Endothelial cell (in vitro differentiated cells): Measurements from ENCODE around the gene CHRNE. TPM values are rescaled to one million over a fixed set of nuclear protein-coding genes. Genes with fewer than 3 reads are reported as not detected.
"Not testable (repeated sequence)": the region's sequence is repeated elsewhere in the genome, so short reads cannot be mapped to it uniquely, and the experiment has no call there.

Experiments
- DNase-seq: peaks from one replicate; pipeline ENCODE4 v3.0.0; 2021; ENCODE audit warnings: low spot score
- H3K27ac Mint-ChIP-seq: one replicate; pipeline ENCODE4 v1.8.0; 2021; ENCODE audit warnings: mixed read lengths, inconsistent platforms; ENCODE audit not compliant: unreplicated experiment
- H3K27me3 Mint-ChIP-seq: one replicate; pipeline ENCODE4 v1.8.0; 2021; ENCODE audit warnings: mild to moderate bottlenecking, moderate library complexity, mixed read lengths, inconsistent platforms; ENCODE audit not compliant: unreplicated experiment
- H3K36me3 Mint-ChIP-seq: one replicate; pipeline ENCODE4 v1.8.0; 2021; ENCODE audit warnings: mild to moderate bottlenecking, low read depth, mixed read lengths, inconsistent platforms; ENCODE audit not compliant: unreplicated experiment
- H3K4me1 Mint-ChIP-seq: one replicate; pipeline ENCODE4 v1.8.0; 2021; ENCODE audit warnings: mild to moderate bottlenecking, mixed read lengths, inconsistent platforms; ENCODE audit not compliant: unreplicated experiment
- H3K4me3 Mint-ChIP-seq: one replicate; pipeline ENCODE4 v1.8.0; 2021; ENCODE audit warnings: mild to moderate bottlenecking, mixed read lengths, inconsistent platforms; ENCODE audit not compliant: unreplicated experiment
- H3K9me3 Mint-ChIP-seq: one replicate; pipeline ENCODE4 v1.8.0; 2021; ENCODE audit warnings: mixed read lengths, inconsistent platforms; ENCODE audit not compliant: unreplicated experiment
- CTCF ChIP-seq: fragments of 200-600 bp; sonication (generic); IDR thresholded peaks from one replicate; pipeline ENCODE4 v1.5.0; 2021; ENCODE audit warnings: antibody characterized with exemption; ENCODE audit not compliant: unreplicated experiment
- total RNA-seq: library from RNA; stranded (reverse); fragmentation: NEBNext Ultra II Directional; extraction: Animal tissue kit (Norgen Biotek cat#: 25700); gene quantifications from one replicate; pipeline ENCODE4 v1.2.1, GENCODE V29; 2021; ENCODE audit not compliant: unreplicated experiment

CHRNE gene
- total RNA-seq, 1 donor from 2014 or later, result 1.2 TPM

DNA sequence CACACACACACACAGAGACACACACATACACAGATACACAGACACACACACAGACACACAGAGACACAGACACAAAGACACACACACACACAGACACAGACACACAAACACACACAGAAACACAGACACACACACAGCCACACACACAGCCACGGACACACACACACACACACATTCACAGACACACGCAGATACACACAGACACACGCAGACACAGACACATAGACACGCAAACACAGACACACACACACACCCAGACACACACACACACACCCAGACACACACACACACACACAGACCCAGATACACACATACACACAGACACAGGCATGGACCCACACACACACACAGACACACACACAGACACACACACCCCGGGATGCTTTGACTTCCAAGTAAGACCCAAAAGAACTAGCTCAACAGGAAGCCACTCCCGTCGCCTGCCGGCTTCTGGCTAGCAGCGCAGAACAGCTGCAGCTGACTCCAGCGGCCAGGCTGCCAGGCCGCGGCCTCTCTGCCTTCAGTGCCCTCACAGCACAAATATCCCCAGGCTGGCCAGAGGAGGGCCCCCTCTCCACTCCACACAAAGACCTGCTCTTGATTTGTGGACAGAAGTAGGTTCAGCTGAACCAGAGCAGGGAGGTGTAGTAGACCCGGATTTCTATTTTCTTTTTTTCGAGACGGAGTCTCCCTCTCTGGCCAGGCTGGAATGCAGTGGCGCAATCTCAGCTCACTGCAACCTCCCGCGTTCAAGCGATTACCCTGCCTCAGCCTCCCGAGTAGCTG is 6.0 kb upstream of the CHRNE start:
- no peaks in the 10 kb centered on the region for H3K9me3 Mint-ChIP-seq
- H3K4me3 Mint-ChIP-seq, result no peak overlapping the region
- H3K36me3 Mint-ChIP-seq, result no peaks in the 10 kb centered on the region
- peaks cover 8% of the 10 kb centered on the region for H3K27me3 Mint-ChIP-seq
- no peaks in the 10 kb centered on the region for H3K4me1 Mint-ChIP-seq
- no peak overlapping the region for H3K27ac Mint-ChIP-seq
- DNase-seq, result peak; percentile 88
- peak; percentile 59 for TF ChIP-seq CTCF

GRCh38 chr17:4908301-4908700 is 5.4 kb upstream of the CHRNE start:
- peaks cover 9% of the 10 kb centered on the region for H3K27me3 Mint-ChIP-seq

GRCh38 chr17:4906642-4907041 is 3.7 kb upstream of the CHRNE start:
- not testable (repeated sequence) for H3K27ac Mint-ChIP-seq, DNase-seq, H3K9me3 Mint-ChIP-seq, H3K36me3 Mint-ChIP-seq, H3K4me1 Mint-ChIP-seq, H3K4me3 Mint-ChIP-seq
- peaks cover 11% of the 10 kb centered on the region for H3K27me3 Mint-ChIP-seq

More at GRCh38 chr17:4908301-4908700, 5.4 kb upstream of the CHRNE start:
- Mint-ChIP-seq H3K27ac (no peak overlapping the region), H3K9me3 (no peaks in the 10 kb centered on the region), H3K4me1 (no peaks in the 10 kb centered on the region), H3K36me3 (no peaks in the 10 kb centered on the region), H3K4me3 (no peak overlapping the region)
- DNase-seq, result peak; percentile 33
- no peak for TF ChIP-seq CTCF

- Mint-ChIP-seq H3K27me3 (peaks cover 19% of the 10 kb centered on the region), H3K27ac (no peak overlapping the region), H3K4me3 (no peak overlapping the region), H3K4me1 (peaks cover 7% of the 10 kb centered on the region), H3K9me3 (no peaks in the 10 kb centered on the region), H3K36me3 (peaks cover 6% of the 10 kb centered on the region)
- DNase-seq, result no peak
- TF ChIP-seq CTCF, result no peak
Measured at GRCh38 chr17:4902540-4902939, 358 bp downstream of the CHRNE start.

- Mint-ChIP-seq H3K27me3 (peaks cover 20% of the 10 kb centered on the region), H3K4me1 (peaks cover 10% of the 10 kb centered on the region), H3K27ac (no peak overlapping the region), H3K36me3 (peaks cover 11% of the 10 kb centered on the region), H3K9me3 (no peaks in the 10 kb centered on the region), H3K4me3 (no peak overlapping the region)
- DNase-seq, result no peak
- no peak for TF ChIP-seq CTCF
Measured at GRCh38 chr17:4901648-4902344, 1.1 kb downstream of the CHRNE start.
